ENCODE data around the gene KNDC1.
"Not testable (repeated sequence)": the region's sequence is repeated elsewhere in the genome, so short reads cannot be mapped to it uniquely, and the experiment has no call there.

Gene KNDC1

DNA sequence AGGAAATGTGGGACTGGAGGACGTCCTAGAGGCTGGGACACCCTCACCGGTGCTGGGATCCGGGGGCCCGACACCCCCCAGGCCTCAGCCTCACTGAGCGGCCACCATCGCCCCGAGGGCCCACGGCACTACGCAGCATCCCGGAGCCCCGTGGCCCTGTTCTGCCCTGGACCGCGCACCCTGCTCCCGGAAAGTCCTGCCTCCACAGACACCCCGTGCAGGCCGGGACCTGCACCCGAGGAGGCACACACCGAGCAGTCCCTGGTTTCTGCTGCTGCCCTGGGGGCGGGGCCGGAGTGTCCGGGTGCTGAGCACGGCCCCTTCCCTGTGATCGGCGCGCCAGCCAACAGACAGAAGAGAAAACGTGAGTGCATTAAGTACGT is 18.1 kb upstream of the KNDC1 start:
- no peak for DNase-seq

DNA sequence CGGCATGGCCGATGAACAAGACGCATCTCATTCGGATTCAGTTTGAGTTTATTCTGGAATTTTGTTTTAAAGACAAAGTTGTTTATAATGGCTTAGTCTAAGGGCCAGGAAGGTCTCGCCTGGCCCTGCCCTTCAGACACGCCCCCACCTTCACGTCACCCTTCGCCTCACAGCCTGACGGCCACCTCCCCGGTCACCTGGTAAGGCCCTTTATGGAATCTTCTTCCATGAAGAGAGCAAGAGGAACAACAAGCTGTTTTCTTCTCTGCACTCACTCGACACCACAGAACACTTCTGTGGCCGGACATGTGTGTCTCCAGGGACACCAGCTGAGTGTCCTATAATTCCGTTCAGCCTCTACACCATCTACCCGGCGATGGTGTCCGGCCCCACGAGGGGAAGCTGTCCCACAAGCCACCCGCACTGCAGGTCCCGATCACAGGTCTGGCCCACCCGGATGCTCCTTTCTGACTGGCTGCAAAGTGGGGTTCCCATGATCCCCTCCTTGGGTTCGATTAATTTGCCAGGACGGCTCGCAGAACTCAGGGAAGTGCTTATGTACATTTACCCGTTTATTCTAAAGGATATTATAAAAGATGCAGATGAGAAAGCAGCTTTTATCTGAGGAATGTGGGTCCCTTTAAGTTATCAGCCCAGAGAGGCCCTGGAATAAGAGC is 17.4 kb upstream of the KNDC1 start:
- DNase-seq: no peak

DNA sequence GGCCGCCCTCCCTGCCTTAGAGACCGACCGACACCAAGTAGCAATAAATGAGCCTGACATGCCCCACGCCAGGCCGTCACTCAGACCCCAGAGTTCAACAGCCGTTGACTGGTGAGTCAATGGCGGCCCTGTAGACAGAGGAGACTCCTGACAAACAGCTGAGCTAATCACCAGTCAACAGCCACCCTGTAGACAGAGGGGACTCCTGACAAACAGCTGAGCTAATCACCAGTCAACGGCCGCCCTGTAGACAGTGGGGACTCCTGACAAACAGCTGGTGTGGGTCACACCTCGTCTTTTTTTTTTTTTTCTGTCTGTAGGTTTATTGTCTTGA is 16.9 kb upstream of the KNDC1 start:
- no peak for DNase-seq

DNA sequence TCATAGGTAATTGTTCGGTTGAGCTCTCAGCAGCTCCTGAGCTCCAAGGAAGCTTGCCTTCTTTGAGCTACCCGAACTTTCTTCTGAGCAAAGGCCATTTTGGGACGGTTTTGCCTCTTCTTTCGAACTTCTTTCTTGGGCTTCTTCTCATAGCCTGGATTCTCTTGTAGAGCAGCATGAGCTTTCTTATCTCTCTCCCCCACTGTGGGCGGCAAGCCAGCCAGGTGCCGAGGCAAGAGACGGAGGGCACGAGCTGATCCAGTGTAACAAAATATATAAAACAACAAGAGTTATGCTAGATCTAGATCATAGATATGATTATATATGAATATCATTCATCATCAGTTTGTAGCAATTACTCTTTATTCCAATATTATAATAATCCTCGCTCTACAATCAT is 16.5 kb upstream of the KNDC1 start:
- DNase-seq: no peak

DNA sequence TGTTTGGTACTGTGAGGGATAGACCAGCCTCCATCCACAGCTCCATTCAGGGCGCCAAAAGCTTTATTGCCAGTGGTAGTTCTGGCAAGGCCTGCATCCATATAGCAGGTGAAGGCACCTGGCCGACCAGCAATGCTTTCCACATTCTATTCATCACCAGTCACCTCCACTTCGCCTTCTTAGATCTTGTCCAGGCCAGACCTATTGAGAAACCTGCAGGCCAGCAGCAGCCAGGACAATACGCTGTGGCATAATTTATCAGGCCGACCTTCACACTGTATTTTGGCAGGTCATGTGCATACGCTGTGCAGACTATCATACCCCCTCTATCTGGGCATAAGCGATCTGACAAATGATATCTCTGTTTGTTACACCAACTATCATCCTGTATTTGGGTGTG is 15.2 kb upstream of the KNDC1 start:
- DNase-seq: no peak

DNA sequence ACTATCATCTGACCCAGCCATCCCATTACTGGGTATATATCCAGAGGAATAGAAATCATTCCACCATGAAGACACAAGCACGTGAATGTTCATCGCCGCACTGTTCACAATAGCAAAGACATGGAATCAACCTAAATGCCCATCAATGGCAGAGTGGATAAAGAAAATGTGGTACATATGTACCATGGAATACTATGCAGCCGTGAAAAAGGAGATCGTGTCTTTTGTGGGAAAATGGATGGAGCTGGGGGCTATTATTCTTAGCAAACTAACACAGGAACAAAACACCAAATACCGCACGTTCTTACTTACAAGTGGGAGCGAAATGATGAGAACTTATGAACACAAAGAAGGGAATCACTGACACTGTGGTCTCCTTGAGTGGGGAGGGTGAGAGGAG is 9.8 kb upstream of the KNDC1 start:
- no peak for DNase-seq

DNA sequence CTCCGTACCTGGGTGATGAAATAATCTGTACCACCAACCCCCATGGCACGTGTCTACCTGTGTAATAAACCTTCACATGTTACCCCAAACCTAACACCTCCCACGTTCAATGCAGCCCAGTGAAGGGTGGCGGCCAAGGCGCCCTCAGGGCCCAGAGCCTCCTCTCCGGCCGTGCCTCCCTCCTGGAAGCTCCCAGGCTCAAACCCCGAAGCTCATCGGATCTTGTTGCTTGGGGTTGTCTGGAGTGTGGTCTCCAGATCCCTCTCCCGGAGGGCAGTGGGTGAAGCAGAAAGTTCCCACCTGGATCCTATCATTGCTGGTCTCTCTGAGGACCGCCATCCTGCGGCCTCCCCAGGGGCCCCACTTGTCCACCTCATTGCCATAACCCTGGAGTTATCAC is 9.4 kb upstream of the KNDC1 start:
- no peak for DNase-seq

DNA sequence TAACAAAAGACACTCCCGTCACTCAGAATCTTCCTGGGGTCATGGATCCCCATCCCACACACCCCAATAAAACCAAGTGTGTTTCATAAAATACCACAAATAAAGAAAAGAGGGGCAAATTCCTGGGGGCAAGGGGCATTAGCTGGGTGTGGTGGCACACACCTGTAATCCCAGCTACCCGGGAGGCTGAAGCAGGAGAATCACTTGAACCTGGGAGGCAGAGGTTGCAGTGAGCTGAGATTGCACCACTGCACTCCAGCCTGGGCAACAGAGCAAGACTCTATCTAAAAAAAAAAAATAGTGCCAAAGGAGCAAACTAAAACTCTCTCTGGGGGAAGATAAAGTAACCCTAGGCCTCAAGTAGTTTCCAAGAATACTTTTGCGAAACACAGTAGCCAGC is 8.9 kb upstream of the KNDC1 start:
- DNase-seq: not testable (repeated sequence)

DNA sequence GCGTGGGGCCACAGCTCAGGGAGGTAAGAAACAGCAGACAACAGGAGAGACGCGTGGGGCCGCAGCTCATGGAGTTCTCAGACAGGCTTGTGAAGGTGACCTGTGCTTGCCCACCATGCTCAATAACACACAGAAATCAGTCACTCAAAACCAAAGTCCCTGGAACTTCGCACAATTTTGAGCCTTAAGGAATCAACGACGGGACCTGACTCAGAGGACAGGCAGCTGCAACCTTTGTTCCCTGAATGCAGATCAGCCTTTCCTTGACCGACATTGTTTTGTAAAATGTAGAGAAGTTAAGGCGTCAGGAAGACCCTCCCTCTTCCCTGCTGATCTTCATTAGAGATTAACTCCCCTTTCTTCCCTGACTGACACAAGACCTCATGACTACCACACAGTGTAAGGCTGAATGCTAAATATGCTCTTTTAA is 8.5 kb upstream of the KNDC1 start:
- no peak for DNase-seq

DNA sequence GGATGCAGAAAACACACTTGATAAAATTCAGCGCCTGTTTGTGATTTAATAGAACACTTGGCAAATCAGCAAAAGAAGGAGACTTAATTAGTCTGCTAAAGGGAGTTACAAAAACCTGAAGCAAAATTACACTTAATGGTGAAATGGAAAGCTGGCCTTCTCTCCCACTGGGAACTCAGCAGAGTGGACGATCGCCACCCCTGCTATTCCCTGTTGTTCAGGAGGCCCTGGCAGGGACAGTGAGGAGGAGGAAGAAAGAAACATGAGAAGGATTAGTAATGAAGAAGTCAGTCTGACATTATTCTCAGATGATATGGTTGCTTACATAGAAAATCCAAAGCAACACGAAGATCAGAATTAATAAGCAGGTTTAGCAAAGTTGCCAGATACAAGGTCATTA is 5.6 kb upstream of the KNDC1 start:
- DNase-seq: no peak

DNA sequence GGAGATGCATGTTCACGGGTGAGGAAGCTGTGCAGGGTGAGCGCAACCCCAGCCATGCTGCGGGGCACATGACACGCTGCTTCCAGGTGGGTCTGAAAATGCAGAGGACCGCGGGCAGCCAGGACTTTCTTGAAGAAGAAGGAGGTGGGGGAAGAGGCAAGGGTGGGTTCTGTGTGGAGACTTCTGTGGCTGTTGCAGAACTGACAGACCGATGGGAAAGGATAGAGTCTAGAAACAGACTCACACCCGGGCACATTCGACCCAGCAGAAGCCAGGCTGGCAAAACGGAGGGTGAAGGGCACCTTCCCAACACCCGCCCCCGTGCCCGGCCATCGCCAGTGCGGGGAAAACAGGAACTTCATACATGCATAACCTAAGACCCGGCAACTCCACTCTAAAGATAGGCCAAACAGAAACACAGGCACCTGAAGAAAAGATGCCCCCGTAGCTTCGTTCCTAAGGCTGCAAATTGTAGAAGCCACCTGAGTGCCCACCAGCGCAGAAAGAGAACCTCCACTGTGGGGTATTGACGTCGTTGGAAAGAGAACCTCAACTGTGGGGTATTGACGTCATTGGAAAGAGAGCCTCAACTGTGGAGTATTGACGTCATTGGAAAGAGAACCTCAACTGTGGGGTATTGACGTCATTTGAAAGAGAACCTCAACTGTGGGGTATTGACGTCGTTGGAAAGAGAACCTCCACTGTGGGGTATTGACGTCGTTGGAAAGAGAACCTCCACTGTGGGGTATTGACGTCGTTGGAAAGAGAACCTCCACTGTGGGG is 4.8 kb upstream of the KNDC1 start:
- DNase-seq: no peak

DNA sequence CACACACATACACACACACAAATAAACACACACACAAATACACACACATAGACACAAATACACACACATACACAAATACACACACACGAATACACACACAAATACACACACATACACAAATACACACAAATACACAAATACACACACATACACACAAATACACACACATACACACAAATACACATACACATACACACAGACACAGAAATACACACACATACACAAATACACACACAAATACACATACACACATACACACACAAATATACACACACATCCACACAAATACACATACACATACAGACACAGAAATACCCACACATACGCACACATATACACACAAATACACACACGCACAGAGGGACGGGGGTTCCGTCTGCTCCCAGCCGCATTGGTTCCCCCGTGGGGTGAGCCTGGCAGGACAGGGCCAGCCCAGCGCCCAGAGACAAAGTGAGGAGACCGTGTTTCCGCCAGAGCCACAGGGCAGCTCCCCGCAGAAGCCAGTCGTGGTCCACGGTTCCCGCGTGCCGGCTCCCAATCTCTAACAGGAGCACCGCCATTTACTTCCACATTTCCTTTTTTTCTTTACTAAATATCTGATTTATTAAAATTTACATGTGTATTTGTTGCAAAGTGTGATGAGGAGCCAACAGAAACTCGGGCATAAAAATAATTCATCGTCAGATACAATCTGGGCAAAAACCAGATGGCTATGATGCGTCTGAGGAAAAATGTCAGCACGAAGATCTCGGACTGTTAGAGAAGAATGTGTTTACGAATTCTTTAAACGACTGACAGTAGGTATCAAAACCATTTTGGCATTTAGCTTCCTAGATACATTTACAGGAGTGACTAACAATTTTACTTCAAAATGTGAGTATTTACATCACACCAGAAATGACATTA is 3.1 kb upstream of the KNDC1 start:
- no peak for DNase-seq

DNA sequence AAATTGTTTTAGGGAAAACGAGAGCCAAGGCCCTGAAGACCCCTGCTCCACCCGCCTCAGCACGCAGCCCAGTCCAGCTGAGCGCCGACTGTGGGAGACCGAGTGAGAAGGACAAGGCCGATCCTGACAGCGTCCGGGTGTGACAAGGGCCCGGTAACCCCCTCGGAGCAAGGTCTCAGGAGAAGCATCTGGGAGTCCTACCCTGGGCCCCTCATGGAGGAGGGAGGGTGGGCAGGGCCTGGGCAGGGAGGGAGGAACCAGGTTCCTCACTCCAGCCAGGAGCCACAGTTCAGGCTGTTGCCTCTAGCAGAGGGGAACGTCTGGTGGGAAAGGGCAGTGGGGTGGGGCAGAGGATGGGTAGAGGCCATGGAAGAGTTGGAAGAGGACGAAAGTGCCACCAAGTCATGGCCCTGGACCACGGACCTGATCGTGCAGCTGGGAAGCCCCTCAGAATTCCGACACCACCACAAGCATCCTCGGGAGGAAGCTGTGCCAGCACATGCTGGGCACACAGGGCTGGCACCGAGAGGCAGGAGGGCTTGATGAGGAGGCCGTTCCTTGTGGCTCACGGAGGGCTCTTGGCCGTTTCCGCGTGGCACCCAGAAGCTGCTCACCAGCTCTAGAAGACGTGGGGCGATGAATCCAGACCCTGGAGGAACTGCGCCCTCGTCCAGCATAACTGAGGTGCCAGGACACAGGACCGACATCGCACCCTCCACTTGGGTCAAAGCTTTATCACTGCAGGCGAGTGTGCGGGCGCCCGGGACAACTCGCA is 2.2 kb upstream of the KNDC1 start:
- no peak for DNase-seq

DNA sequence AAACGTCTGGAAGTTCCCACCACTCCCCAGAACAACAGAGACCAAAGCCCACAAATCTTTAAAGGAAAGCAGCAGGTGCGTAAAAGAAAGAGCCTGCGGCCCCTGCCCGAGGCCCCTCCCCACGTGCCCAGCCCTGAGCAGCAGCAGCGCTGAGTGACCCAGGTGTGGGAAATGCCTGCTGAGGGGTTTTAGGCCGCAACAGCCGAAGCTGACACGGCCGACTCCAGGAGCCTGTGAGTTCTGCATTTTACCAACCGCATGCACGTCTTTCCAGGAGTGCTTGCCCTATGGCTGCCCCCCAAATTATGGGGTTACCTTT is 1.6 kb upstream of the KNDC1 start:
- DNase-seq: no peak

DNA sequence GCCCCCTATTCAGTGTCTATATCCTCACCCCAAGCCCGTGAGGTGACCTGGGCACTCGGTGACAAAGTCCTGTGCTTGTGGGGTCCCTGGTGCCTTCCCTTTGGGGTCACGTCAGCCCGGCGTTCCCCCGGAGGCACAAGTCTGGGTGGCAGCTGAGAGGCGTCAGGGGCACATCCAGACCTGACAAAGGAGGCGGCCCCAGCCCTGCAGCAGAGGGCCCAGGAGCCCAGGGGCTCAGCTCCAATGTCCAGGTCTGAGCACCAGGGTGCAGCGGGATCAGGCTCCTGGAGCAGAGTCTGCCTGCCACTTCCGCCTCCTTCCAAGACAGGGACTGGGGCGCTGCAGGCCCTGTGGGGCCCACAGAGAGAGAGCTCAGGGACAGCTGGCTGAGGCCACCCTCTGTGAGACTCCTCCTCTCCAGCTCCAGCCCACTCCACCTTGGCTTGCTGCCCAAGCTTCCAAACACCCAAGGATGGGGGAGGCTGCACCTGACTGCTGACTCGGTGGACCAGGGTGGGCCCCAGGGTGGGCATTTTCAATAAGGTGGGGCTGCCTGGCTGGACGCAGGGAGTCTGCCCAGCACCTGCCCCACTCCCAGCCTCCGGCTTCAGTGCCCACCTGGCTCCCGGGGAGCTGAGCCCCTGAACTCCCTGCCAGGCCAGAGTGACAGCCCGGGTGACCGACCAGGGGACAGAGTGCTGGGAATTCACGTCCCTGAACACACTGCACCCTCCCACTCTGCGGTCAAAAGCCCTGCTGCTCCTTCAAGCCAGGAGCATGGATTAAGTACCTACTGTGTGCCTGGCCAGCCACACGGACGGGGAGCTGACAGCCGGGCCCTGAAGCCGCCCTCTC is 1.0 kb upstream of the KNDC1 start:
- DNase-seq: no peak

DNA sequence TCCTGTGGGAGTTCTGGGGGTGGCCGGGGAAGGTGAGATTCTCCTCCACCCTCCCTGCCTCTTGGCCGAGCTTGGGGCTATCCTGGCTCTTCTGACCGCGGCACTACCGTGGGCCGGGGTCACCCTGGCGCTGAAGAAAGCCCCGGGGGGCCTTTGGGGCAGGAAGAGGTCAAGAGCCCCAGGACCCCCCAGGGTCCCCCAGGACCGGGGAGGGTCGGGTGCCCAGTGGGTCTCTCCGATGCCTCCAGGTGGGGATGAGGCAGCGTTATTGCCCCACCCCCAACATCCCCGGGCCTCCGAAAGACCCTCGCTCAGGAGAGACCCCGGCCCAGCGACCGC is 439 bp upstream of the KNDC1 start:
- DNase-seq: no peak

DNA sequence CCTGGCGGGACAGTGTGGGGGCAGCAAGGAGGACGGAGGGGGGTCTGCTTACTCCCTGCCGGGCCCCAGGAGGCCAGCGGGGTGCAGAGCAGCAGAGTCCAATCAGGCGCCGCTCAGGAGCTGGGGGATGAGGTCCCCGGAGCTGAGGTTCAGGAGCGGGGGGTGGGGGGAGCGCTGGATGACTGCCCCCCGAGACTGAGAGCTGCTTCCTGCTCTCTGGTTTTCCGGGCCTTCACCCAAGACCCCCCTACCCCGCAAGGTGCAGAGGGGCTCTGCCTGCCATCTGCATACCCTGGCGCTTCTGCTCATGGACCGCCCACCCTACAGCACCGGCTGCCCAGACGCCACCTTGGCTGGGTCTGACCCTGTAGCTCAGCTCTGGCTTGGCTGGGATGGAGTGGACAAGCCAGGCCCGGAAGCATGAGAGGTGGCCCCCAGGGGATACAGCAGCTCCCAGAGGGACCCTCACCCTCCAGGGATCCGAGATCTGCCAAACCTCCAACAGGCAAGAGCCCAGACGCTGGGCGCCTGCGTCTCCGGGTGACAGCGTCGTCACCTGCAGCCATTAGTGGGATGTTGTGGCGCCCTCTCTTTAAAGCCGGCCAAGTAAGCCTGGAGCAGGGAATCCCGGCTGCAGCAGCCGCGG is 930 bp downstream of the KNDC1 start:
- no peak for DNase-seq

DNA sequence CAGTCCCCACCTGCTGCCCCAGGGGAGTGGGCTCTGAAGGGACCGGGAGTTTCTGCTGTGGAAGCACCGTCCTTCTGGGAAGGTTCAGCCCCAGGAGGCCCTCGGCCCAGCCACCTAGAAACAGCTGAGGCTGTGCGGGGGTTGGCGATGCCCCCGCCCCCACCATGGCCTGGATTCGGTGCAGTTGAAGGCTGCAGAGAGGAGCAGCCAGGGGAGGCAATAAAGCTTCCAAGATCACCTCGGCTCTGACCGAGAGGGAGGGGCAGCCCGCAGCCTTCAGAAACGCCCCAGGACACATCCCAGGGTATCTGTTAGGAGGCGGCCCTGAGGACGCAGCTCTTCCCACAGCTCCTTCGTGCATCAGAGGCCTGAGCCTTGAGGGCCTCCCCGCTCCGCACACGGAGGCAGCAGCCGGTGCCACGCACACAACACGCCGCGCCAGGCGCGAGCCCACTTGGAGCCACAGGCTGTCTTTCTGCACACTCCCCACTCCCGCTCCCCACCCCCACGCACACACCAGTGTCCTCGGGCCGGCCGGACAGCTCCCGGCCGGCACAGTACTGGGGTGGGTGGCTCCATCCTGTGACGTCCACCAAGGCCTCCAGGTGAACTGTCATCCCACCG is 1.6 kb downstream of the KNDC1 start:
- no peak for DNase-seq

DNA sequence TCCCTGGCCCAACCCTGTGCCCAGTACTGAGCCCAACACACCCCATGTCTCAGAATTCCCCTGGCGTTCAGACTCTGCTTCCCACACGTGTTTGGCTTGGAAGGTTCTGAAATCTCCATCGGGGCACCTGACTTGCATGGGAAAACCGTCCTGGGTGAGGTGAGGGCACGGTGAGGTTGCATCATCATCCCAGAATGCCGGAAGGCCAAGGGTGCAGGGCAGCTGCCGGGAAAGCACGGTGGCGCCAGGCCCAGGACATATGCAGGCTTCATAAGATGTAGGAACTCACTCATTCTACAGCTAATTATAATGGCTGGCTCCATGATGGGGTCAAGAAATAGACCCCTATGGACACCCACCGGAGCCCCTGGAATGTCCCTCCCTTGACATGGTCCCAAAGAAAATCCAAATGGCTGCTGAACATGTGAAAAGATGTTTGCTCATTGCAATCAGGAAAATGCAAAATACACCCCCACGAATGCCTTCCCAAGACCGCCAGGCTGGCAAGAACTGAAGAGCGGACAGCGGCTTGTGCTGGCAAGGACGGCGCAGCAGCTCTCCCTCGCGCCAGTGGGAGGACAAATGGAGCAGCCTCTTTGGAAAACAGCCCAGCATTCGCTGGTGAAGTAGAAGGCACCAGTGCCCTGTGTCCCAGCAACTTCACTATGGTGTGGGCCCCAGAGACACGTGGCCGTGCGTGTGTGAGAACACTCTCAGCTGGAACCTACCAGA is 2.3 kb downstream of the KNDC1 start:
- DNase-seq: no peak

Measured in activated CD4-positive, alpha-beta T cell treated with anti-CD3 and anti-CD28 coated beads, Interleukin-2, amount 50 U/mL, for 1 hour (primary cell).